ENCODE data around the gene IL21R.

DNA sequence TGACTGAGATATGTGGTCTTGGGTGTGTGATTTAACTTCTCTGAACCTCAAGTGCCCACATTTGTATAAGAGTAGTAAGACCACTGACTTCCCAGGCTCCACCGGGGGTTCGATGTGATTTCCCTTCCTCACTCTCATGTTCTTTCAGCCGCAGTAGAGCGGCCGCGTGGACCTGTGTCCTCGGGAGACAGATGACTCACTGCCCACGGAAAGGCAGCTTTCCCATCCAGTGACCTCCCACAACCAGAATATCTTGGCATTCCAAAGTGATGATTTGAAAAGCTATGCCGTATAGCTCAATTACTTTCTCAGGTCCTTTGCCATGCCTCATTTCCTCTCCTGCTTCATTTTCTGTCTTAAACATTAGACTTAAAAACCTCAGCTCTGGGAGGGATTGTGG, 73.6 kb downstream of the IL21R start:
- no peak for TF ChIP-seq POLR2A (IDR thresholded peaks at IDR 0.05)
- TF ChIP-seq, protein P1, sequence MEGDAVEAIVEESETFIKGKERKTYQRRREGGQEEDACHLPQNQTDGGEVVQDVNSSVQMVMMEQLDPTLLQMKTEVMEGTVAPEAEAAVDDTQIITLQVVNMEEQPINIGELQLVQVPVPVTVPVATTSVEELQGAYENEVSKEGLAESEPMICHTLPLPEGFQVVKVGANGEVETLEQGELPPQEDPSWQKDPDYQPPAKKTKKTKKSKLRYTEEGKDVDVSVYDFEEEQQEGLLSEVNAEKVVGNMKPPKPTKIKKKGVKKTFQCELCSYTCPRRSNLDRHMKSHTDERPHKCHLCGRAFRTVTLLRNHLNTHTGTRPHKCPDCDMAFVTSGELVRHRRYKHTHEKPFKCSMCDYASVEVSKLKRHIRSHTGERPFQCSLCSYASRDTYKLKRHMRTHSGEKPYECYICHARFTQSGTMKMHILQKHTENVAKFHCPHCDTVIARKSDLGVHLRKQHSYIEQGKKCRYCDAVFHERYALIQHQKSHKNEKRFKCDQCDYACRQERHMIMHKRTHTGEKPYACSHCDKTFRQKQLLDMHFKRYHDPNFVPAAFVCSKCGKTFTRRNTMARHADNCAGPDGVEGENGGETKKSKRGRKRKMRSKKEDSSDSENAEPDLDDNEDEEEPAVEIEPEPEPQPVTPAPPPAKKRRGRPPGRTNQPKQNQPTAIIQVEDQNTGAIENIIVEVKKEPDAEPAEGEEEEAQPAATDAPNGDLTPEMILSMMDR (IDR thresholded peaks at IDR 0.05) = no peak
- no peak for TF ChIP-seq POLR2AphosphoS5 (IDR thresholded peaks at IDR 0.05; ENCODE audit: insufficient read depth in 1 of 2, low read depth in 1 of 2)

All from vagina (tissue), 2 donors.